ENCODE data around the gene OGFRL1. TPM values are rescaled to one million over a fixed set of nuclear protein-coding genes. Genes with fewer than 3 reads are reported as not detected.

The OGFRL1 gene
- total RNA-seq, 1 donor from 2014 or later: 7.6 TPM

- H3K27me3 Mint-ChIP-seq (ENCODE audit: low read depth): no peaks in the 10 kb centered on the region
- no peak for TF ChIP-seq CTCF (conservative IDR thresholded peaks at IDR 0.05)
- H3K4me3 Mint-ChIP-seq: peak overlapping the region; percentile 92
- no peak for DNase-seq (ENCODE audit: low read depth, low spot score)
- H3K36me3 Mint-ChIP-seq (ENCODE audit: low read depth): peaks cover 5% of the 10 kb centered on the region
- H3K9me3 Mint-ChIP-seq: no peaks in the 10 kb centered on the region
- peaks cover 36% of the 10 kb centered on the region for H3K4me1 Mint-ChIP-seq
- no peak overlapping the region for H3K27ac Mint-ChIP-seq (ENCODE audit: unreplicated experiment)
Observed at GRCh38 chr6:71287038-71287437, 1.6 kb upstream of the OGFRL1 start.

GRCh38 chr6:71287926-71288227 lies 734 bp upstream of the OGFRL1 start:
- Mint-ChIP-seq H3K27me3 (ENCODE audit: low read depth) (no peaks in the 10 kb centered on the region), H3K27ac (ENCODE audit: unreplicated experiment) (no peak overlapping the region), H3K36me3 (ENCODE audit: low read depth) (peaks cover 6% of the 10 kb centered on the region), H3K4me3 (peak overlapping the region; percentile 92), H3K9me3 (no peaks in the 10 kb centered on the region), H3K4me1 (peaks cover 38% of the 10 kb centered on the region)
- no peak for TF ChIP-seq CTCF (conservative IDR thresholded peaks at IDR 0.05)
- DNase-seq (ENCODE audit: low read depth, low spot score): no peak

- peak; percentile 36 for DNase-seq (ENCODE audit: low read depth, low spot score)
- TF ChIP-seq CTCF (conservative IDR thresholded peaks at IDR 0.05): no peak
- Mint-ChIP-seq H3K9me3 (no peaks in the 10 kb centered on the region), H3K4me1 (peaks cover 38% of the 10 kb centered on the region), H3K36me3 (ENCODE audit: low read depth) (peaks cover 15% of the 10 kb centered on the region), H3K27ac (ENCODE audit: unreplicated experiment) (no peak overlapping the region), H3K4me3 (peak overlapping the region; percentile 87), H3K27me3 (ENCODE audit: low read depth) (no peaks in the 10 kb centered on the region)
Observed at GRCh38 chr6:71289039-71289801, 609 bp downstream of the OGFRL1 start.

DNA sequence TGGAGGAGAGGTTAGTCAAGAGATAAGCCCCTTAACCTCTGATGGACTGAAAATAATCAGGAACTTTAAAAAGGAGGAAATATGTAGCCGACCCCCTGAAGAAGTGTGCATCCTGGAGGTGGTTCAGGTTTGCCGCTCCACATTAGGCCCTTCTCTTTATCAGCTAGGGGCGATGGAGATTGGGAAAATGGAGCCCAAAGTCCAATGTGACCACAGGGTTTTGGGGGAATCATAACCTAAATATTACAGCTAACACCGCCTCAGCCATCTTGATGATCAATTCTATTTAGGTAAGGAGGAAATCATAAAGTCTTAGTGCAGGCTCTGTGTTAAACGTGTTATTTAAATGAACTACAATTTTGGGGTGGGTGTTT lies 1.2 kb downstream of the OGFRL1 start:
- Mint-ChIP-seq H3K9me3 (no peaks in the 10 kb centered on the region), H3K27ac (ENCODE audit: unreplicated experiment) (no peak overlapping the region), H3K36me3 (ENCODE audit: low read depth) (peaks cover 18% of the 10 kb centered on the region), H3K27me3 (ENCODE audit: low read depth) (no peaks in the 10 kb centered on the region), H3K4me1 (peaks cover 38% of the 10 kb centered on the region), H3K4me3 (peak overlapping the region; percentile 87)
- no peak for TF ChIP-seq CTCF (conservative IDR thresholded peaks at IDR 0.05)
- no peak for DNase-seq (ENCODE audit: low read depth, low spot score)

GRCh38 chr6:71290611-71291010 lies 2.0 kb downstream of the OGFRL1 start:
- no peaks in the 10 kb centered on the region for H3K27me3 Mint-ChIP-seq (ENCODE audit: low read depth)
- TF ChIP-seq CTCF (conservative IDR thresholded peaks at IDR 0.05): no peak
- H3K36me3 Mint-ChIP-seq (ENCODE audit: low read depth): peaks cover 23% of the 10 kb centered on the region
- no peaks in the 10 kb centered on the region for H3K9me3 Mint-ChIP-seq
- peaks cover 38% of the 10 kb centered on the region for H3K4me1 Mint-ChIP-seq
- H3K4me3 Mint-ChIP-seq: peak overlapping the region; percentile 87
- DNase-seq (ENCODE audit: low read depth, low spot score): no peak
- H3K27ac Mint-ChIP-seq (ENCODE audit: unreplicated experiment): no peak overlapping the region

Data from neural crest cell (in vitro differentiated cells).